Adrenal gland (tissue), 5 donors: Measurements from ENCODE around the gene CDCA4.

Experiments
- POLR2A ChIP-seq, 2 donors: fragments of 450-650 bp; IDR thresholded peaks; one replicate each; pipeline ENCODE4 v1.6.1; 2017; ENCODE audit warnings: antibody characterized with exemption in 2 of 2, mild to moderate bottlenecking in 2 of 2, moderate library complexity in 1 of 2
- TF ChIP-seq, protein P1 (sequence below), 6 experiments: fragments of 450-650 bp in 4 of 6; fragments of 200-600 bp in 2 of 6; sonication (generic) in 1 of 6; IDR thresholded peaks; 1 replicate in 5 of 6; 2 replicates in 1 of 6; pipeline versions ENCODE4 v1.5.1 to v1.8.0; 2016 to 2021; ENCODE audit warnings: antibody characterized with exemption in 6 of 6, mild to moderate bottlenecking in 2 of 6, moderate library complexity in 1 of 6
- donor health status: DM: no; HTN: no; CAD: no.

DNA sequence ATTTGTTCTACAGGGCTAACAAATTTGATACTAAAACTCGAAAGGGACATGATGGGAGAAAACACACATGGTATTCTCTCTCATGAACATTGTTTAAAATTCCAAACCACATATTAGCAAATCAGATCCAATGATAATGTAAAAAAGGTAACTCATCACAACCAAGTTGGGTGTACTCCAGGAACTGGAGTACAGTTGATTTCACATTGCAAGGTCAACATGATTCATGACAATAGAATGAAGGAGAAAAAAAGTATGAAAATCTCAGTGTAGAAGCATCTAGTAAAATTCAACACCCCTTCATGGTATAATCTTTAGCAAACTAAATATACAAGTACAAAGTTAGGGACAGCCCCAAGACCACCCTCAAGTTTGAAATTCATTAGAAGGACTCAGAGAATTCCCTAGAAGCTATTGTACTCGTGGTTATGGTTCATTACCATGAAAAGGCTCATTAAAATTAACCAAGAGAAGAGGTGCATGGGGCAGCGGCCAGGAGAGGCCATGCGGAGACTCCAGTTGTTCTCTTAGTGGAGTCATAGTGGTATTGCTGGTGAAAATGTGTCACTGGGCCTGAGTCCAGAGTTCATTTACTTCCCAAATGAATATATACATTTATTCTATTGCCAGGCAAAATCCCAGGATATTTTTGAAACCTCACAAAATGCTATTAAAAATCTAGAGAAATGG is 3.1 kb upstream of the CDCA4 start:
- TF ChIP-seq, protein P1, sequence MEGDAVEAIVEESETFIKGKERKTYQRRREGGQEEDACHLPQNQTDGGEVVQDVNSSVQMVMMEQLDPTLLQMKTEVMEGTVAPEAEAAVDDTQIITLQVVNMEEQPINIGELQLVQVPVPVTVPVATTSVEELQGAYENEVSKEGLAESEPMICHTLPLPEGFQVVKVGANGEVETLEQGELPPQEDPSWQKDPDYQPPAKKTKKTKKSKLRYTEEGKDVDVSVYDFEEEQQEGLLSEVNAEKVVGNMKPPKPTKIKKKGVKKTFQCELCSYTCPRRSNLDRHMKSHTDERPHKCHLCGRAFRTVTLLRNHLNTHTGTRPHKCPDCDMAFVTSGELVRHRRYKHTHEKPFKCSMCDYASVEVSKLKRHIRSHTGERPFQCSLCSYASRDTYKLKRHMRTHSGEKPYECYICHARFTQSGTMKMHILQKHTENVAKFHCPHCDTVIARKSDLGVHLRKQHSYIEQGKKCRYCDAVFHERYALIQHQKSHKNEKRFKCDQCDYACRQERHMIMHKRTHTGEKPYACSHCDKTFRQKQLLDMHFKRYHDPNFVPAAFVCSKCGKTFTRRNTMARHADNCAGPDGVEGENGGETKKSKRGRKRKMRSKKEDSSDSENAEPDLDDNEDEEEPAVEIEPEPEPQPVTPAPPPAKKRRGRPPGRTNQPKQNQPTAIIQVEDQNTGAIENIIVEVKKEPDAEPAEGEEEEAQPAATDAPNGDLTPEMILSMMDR (IDR thresholded peaks at IDR 0.05), result no peak
- no peak for TF ChIP-seq POLR2A (IDR thresholded peaks at IDR 0.05)
